ENCODE data around the gene P2RY11. TPM values are rescaled to one million over a fixed set of nuclear protein-coding genes. Genes with fewer than 3 reads are reported as not detected.

The P2RY11 gene
- total RNA-seq, 1 experiment from 2014 or later = 43.1 TPM

DNA sequence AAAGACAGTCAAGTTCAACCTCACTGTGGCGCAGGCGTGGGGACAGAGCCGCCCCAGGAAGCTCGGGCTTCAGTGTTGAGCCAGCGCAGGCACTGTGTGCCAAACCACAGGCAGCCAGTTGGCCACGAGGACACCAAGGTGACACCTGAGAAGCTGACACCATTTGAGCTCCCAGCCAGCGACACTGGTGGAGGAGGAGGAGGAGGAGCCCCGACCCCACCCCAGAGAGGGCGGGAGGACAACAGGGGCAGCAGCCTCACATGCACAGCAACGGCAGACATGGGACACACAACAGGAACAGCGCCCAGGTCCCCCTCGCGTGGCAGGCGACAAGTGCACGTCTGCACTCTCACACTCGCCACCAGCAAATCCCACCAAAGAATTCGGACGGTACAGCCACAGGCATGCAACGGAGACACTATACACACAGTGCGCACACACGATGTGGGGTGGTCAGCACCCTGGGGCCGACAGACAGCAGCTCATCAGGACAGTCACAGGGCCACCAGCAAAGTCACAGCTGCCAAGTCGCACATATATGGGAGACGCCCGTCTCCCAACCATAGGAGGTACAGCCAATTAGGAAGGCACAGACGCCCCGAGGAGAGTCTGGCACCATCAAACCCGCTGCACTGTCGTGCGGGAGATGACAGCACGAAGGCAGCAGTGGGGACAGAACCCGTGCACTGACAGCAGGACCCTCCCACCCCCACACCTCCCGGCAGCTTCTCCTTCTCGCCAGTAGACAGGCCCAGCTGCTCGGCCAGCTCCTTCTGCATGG is 4.8 kb downstream of the P2RY11 start:
- CTCF ChIA-PET = interaction anchor here (1.4 to 1.8 kb wide), 2 partner anchors 9 to 20 kb away, joined by 3 to 4 read pairs; no protein-coding TSS in a partner anchor
- H3K27ac Mint-ChIP-seq (ENCODE audit: low read depth, unreplicated experiment) = no peak overlapping the region
- no TSS peak for BruUV-seq (replicated peaks)

DNA sequence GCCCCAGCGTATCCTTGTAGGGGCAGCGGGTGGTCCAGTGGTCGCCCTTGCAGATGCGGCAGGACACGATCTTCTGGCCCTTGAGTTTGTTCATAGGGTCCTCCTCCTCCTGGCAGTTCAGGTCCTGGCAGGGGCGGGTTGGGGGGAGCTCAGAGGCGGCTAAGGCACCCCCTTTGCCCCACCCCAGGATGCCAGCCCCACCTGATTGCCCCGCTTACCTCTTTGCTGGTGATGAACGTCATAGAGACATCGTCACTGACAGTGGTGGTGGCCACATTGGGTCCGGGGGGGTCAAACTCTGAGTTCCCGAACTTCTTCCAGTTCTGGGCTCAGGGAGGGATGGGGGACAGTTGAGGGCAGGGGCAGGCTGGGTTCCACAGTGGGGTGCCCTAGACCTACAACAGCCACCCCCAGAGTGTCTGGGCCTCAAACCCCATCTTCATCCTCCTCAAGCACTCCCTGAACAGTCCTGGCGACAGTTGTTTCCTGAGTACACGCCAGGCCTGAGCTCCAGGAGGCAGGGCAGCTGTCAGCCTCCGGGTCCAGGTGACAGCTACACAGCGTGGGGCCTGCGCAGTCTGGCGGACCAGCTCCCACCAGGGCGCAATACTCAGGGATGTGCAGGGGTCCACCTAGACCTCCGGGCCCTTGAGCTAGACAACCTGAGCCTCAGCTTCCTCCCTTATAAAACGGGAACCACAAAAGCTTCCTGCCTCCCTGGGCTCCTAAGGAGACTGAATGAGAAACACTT is 5.5 kb downstream of the P2RY11 start:
- DNase-seq (ENCODE audit: unreplicated experiment) = peak; percentile 5
- no peak overlapping the region for H3K27ac Mint-ChIP-seq (ENCODE audit: low read depth, unreplicated experiment)
- no peaks in the 10 kb centered on the region for H3K27me3 Mint-ChIP-seq (ENCODE audit: insufficient read depth, unreplicated experiment)
- no peak overlapping the region for H3K4me3 Mint-ChIP-seq (ENCODE audit: unreplicated experiment)
- H3K9me3 Mint-ChIP-seq (ENCODE audit: unreplicated experiment) = no peaks in the 10 kb centered on the region
- intact Hi-C loops (cut with micrococcal nuclease) = no loop called here
- TF ChIP-seq, protein P1, sequence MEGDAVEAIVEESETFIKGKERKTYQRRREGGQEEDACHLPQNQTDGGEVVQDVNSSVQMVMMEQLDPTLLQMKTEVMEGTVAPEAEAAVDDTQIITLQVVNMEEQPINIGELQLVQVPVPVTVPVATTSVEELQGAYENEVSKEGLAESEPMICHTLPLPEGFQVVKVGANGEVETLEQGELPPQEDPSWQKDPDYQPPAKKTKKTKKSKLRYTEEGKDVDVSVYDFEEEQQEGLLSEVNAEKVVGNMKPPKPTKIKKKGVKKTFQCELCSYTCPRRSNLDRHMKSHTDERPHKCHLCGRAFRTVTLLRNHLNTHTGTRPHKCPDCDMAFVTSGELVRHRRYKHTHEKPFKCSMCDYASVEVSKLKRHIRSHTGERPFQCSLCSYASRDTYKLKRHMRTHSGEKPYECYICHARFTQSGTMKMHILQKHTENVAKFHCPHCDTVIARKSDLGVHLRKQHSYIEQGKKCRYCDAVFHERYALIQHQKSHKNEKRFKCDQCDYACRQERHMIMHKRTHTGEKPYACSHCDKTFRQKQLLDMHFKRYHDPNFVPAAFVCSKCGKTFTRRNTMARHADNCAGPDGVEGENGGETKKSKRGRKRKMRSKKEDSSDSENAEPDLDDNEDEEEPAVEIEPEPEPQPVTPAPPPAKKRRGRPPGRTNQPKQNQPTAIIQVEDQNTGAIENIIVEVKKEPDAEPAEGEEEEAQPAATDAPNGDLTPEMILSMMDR (IDR thresholded peaks at IDR 0.05; ENCODE audit: unreplicated experiment) = no peak
- BruUV-seq (replicated peaks) = no TSS peak
- CTCF ChIA-PET = interaction anchor here (0.5 to 1.8 kb wide), 4 partner anchors 10 to 195 kb away, joined by 3 to 6 read pairs (median 4); no protein-coding TSS in a partner anchor
- H3K36me3 Mint-ChIP-seq (ENCODE audit: insufficient read depth, unreplicated experiment) = peaks cover 69% of the 10 kb centered on the region
- peaks cover 16% of the 10 kb centered on the region for H3K4me1 Mint-ChIP-seq (ENCODE audit: insufficient read depth, unreplicated experiment)
- POLR2A ChIA-PET = interaction anchor here (1.2 to 2.8 kb wide), 3 partner anchors 8 to 11 kb away, joined by 5 to 24 read pairs (median 7); partner anchors contain the start of gene PPAN

More for the DNA sequence above, 4.8 kb downstream of the P2RY11 start:
- POLR2A ChIA-PET = interaction anchor here (1.3 to 2.8 kb wide), 3 partner anchors 9 to 135 kb away, joined by 3 to 24 read pairs (median 7); partner anchors contain the start of genes MRPL4 and PPAN
- H3K36me3 Mint-ChIP-seq (ENCODE audit: insufficient read depth, unreplicated experiment) = peaks cover 76% of the 10 kb centered on the region
- H3K4me3 Mint-ChIP-seq (ENCODE audit: unreplicated experiment) = no peak overlapping the region
- no peaks in the 10 kb centered on the region for H3K9me3 Mint-ChIP-seq (ENCODE audit: unreplicated experiment)
- no peaks in the 10 kb centered on the region for H3K27me3 Mint-ChIP-seq (ENCODE audit: insufficient read depth, unreplicated experiment)
- H3K4me1 Mint-ChIP-seq (ENCODE audit: insufficient read depth, unreplicated experiment) = peaks cover 16% of the 10 kb centered on the region
- intact Hi-C loops (cut with micrococcal nuclease) = no loop called here
- peak; percentile 16 for DNase-seq (ENCODE audit: unreplicated experiment)
- TF ChIP-seq, protein P1 (IDR thresholded peaks at IDR 0.05; ENCODE audit: unreplicated experiment) = no peak

DNA sequence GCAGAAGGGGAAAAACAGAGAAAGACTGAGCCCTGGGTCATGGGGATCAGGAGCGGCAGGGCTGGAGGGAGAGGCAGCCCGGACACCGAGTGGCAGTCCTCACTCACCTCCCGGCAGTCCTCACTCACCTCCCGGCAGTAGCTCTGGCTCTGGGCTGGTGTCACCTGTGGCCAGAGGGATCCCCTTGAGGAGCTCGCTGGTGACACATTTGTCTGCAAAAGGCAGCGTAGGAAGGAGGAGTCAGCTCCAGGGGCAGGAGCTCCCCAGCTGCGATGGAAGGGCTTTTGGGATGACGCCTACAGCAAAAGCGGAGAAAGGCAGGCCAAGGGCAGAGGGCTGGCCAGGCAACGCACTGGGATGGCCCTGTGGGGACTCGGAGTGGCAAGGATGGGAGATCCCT is 7.5 kb downstream of the P2RY11 start:
- CTCF ChIA-PET = interaction anchor here (0.6 to 0.9 kb wide), 4 partner anchors 19 to 189 kb away, joined by 3 to 5 read pairs (median 4); no protein-coding TSS in a partner anchor

More for the DNA sequence above, 7.5 kb downstream of the P2RY11 start:
- H3K36me3 Mint-ChIP-seq (ENCODE audit: insufficient read depth, unreplicated experiment) = peaks cover 49% of the 10 kb centered on the region
- H3K4me1 Mint-ChIP-seq (ENCODE audit: insufficient read depth, unreplicated experiment) = peaks cover 6% of the 10 kb centered on the region
- intact Hi-C loops (cut with micrococcal nuclease) = no loop called here
- POLR2A ChIA-PET = interaction anchor here (0.5 to 1.5 kb wide), 5 partner anchors 12 to 1695 kb away, joined by 3 to 17 read pairs (median 4); partner anchors contain the start of gene PPAN
- peak overlapping the region; percentile 99 for H3K27ac Mint-ChIP-seq (ENCODE audit: low read depth, unreplicated experiment)
- H3K4me3 Mint-ChIP-seq (ENCODE audit: unreplicated experiment) = peak overlapping the region; percentile 94
- no peaks in the 10 kb centered on the region for H3K9me3 Mint-ChIP-seq (ENCODE audit: unreplicated experiment)
- no TSS peak for BruUV-seq (replicated peaks)
- no peak for DNase-seq (ENCODE audit: unreplicated experiment)
- TF ChIP-seq, protein P1 (IDR thresholded peaks at IDR 0.05; ENCODE audit: unreplicated experiment) = no peak
- no peaks in the 10 kb centered on the region for H3K27me3 Mint-ChIP-seq (ENCODE audit: insufficient read depth, unreplicated experiment)
